NK-92 (cell line): ENCODE measurements around the gene CUEDC1.
"Not testable (repeated sequence)": the region's sequence is repeated elsewhere in the genome, so short reads cannot be mapped to it uniquely, and the experiment has no call there.

Experiments
- DNase-seq: peaks from one replicate; lab custom pipeline; 2025; ENCODE audit not compliant: unreplicated experiment; lab: John Stamatoyannopoulos, UW

The CUEDC1 gene

DNA sequence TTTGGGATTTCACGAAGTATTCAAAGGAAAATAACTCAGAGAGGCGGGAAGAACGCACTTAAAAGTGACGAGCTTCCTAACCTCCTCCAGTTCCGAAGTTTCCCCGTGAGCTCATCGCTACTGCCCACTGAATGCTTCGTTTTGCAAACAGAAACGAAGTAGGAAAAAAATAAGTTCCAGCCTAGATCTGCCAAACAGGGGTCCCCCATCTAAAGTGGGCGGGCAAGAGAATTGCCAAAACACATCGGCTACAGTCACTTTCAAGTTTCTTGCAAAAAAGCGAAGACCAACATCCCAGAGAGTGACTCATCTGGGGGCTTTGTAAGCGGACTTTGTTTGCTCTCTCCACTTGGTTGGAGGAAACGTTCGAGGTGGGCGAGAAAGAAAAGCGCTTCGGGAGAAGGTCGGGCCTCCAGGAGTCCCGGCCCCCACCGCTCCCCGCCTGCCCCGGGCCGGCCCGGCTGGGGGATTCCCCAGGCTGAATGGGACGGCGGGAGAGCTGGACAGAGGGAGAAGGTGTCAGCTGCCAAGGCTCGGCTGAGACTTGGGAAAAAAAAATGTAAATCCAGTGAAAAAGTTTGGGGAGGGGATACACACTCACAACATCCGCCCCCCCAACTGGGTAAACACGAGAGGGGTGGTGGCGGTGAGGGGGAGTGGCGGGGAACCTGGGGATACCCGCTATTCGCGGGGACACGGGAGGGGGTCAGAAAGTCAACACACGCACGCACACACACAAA, 31.8 kb upstream of the CUEDC1 start:
- no peak for DNase-seq

DNA sequence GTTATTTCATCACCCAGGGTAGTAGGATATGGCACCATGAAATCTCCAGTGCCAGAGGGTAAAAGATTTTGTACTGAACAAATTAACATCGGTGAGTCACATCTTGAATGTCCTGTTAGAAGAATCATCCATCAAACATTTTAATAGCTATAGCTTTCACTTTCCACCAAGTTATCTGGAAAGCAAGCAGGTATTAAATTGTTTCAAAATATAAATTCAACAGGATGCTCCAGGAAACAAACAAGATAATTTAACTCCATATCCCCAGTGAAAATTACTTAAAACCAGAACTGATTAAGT, 30.4 kb upstream of the CUEDC1 start:
- DNase-seq: no peak

DNA sequence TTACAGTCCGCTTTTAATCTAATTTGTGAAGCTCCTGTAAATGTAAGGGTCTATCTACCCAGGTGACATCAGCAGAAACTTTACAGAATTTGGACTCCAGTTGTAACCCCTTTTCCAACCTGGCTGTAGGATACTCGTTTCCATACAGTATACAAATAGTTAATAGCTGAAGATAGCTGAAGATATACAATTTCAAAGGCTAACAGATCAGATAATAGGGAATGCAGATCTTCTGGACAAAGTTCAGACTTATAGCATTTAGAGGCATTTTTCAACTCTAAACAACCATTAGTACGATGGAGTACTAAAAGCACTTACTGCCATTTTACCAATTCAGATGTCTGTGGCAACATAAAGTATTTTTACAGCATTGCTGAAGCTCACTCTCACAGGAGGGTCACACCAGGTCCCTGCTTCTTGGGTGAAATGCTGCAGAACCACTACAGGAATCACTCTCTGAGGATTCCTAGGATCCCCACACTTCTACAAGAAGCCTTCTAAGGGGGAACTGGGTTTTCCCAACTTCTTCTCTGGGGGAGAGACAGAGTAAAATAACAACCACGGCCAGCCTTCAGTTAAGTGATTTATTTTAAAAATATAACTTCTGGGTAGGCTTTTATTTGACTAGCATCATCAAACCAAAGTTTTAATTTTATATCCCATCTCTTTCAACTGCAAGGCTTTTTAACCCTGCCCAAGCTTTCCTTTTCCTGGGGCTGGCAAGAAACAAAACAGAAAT, 29.9 kb upstream of the CUEDC1 start:
- DNase-seq: no peak

DNA sequence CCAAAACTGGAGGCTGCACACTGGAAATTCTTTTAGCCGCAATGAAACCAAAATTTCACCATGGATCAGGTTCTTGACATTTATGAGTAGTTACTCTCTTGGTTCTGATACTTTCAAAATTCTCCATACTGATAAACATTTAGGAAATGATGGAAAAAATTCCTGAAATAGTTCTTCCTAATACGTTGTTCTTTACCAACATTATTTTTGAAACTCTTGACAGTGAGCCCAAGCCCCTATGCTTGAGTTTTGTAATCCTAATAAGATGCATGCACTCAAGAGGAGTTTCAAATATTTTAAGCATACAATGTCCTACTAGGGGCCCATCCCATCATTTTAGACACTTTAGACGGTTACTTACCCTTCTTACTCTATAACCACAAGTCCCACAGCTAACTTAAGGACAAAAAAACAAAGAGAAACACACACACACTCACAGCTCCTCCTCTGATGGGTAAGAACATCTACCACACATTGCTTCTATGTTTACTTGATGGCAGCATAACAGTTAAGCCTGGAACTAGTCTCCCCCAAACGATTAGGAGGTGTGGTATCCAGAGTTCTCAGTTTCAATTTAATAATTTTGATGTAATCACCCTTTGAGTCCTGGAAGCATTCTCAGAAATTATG, 29.2 kb upstream of the CUEDC1 start:
- no peak for DNase-seq

DNA sequence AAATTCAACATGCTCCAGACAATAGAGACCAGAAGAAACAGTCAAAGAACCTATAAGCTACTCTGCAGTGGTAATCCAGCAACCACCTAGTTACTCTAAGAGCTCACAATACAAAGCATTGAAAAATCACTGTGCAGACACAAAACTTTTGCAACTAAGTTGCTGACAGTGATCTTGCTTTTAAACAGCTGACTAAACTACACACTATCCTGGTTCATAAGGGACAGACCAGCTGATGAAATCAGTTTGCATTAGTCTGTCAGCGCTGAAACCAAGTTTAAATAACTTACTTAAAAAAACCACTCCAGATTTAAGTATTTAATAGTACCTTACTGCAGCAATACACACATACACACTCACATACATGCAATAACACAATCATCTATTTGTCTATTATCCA, 28.2 kb upstream of the CUEDC1 start:
- no peak for DNase-seq

DNA sequence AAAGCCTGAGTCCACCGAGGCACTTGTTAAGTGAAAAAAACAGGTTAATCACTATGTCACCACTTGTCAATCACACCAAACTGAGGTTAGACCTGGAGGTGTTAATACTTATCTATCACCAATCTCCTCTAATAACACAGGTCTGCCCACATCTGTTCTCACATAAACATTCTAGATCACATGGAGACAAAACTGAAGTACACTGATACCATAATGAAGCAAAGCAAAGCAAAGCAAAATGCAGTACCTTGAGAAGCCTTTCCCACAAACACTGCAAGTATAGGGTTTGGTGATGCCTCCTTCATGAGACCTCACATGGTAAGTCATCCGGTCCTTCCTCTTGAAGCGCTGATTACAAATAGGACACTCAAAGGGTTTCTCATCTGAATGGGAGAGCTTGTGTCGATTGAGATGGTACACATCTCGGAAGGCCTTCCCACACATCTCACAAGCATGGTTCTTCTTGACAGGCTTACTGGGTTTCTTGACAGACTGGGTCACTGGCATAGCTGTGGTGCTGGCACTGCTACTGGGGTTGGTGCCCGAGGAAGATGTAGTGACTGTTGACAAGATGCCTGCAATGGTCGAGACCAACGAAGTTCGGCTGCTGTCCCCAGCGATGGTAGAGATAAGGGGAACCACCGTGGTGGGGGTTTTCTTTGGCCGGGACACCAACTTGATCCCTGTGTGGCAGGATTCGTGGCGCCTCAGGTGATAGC, 27.4 kb upstream of the CUEDC1 start:
- DNase-seq: no peak

DNA sequence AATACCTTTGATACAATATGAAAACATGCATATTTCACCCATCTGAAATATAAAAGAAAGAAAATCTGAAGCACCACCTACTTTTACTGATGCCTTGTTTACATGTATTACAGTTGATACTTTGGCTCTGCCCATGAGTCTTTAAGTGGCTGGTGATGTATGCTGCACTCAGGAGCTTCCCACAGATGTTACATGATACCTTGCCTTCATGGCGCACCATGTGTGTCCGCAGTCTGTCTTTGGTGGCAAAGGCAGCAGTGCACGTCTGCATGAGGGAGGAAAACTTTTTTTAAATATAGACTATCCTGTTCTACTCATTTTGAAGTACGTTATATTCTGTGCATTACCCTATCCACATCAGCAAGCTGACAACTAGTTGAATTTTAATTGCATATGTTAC, 25.3 kb upstream of the CUEDC1 start:
- no peak for DNase-seq

DNA sequence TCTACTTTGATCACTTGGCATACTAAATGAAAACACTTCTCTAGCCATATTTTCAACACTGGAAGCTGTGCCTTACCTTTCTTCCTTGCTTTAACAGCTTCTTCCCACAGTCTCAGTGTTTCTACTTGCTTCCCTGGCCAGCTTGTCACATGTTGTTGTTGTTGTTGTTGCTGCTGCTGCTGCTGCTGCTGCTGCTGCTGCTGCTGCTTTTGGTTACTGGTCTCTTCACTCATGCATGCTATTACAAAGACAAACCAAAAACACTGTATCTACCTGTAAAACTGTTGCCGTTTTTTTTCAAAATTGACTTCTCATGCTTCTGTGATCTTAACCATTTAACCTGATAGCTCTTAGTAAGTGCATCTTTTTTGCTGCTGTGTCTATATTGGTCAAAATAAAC, 23.9 kb upstream of the CUEDC1 start:
- DNase-seq: no peak

DNA sequence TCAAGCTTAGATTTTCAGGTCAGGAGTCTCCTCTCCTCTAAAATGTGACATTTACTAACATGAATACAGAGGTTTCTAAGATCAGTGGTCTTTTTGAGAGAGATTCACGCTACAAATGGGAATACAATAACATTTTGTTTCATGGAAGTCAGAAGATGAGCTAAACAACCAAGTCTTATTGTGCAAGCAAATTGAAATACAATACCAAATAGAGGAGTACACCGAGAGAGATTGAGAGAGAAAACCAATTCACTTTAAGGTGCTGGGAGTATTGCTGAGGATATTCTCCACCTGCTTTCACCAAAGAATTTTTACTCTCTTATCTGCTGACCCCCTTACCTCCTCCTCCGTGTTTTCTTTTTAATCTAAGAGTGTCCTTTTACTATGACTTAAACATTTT, 21.4 kb upstream of the CUEDC1 start:
- no peak for DNase-seq

DNA sequence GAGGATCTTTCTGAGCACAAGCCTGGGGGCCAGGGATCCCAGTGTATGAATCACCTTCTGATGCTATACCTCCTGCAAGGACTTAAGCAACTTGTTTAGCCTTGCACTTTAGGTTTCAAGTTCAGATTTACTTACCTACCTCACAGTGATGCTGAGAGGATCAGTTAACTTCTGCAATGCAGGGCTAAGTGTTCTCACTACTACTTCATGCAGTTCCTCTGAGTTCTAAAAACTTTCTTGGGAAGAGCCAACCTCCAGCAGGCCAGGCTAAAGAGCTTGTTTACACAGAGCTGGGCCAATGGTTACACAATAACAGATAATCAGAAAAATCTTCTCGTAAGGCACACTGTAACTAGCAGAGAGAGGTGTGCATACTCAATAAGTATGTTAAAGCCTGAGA, 19.8 kb upstream of the CUEDC1 start:
- no peak for DNase-seq

DNA sequence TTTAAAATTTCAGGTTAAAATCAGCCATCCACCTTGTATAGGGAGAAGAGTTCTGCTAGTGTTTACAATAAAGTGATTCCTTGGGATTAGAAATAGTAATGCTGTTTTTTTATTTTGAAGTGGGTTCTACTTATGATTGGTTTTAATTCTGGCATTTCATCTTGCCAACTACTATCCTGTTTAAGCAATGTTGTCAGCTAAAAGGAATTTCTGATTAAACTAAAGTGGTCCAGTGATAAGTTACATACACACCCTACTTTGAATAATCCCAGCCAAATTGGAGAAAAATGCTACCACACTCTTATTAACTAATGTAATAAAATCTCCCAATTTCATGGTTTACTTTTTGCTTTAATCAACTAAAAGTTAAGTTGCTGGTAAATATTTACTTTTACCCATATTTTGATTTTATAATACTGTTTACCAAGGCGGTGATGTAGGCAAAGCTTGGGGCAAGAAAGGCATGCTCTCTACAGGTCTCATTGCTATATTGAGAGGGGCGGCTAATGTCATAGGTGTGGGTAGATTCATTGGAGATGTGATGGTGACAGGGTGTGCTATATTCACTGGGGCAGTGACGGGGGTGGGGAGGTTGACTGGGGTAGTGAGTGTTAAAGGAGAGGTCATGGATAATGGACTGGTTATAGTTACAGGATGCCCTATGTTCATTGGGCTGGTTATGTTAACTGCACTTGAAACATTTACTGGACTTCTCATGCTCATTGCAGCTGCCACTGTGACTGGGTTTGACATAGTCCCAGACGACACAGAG, 19.0 kb upstream of the CUEDC1 start:
- DNase-seq: not testable (repeated sequence)

DNA sequence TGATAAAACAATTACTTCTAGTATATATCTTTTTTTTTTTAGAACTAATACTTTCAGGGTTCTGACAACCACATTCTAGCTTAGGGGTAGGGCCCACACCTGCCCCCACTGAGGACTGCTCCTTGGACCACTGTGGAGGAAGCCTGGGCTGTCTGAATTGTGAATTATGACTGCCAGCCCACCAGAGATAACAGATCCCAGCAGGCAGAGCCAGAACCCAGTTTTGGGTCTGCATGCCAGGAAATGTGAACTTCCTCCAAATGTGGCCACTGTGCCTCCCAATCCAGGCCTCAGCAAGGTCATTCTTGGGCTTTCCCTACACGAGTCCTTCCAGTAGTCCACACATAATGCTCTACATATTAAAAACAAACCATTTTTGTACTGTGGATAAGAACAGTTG, 16.9 kb upstream of the CUEDC1 start:
- no peak for DNase-seq

DNA sequence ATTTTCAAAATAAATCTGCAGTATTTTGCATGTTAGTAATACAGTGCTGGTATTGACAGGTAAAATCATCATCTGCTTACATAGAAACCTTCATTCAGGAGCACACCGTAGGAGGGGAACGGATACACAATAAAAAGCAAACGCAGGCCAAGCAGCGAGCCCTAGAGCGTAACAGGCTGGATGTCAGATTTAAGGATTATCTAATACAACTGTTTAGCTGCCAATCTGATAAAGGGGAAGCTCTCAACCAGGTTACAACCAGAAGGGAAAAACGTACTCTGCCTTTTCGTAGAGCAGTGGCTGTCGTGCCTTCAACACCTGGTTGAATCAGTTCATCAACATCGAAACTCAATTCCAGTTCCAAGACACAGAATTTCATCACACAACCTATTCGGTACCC, 16.4 kb upstream of the CUEDC1 start:
- DNase-seq: no peak

DNA sequence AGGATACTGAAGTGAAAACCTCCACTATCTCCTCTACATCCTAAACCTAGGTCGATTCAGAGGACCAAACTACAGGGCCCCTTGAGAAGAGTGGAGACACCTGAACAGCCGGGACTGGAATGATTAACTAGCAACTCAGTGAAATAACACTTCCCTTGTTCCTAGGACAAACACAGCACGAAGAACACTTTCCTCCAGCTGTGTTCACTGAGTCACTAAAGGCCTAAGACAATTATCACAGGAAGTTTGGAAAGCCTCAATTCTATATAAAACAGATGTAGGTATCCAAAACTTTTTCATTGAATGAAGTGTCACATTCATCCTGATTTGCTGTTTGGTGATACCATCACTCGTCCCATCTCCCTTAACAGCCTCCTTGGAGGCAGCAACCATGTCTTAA, 15.5 kb upstream of the CUEDC1 start:
- no peak for DNase-seq

DNA sequence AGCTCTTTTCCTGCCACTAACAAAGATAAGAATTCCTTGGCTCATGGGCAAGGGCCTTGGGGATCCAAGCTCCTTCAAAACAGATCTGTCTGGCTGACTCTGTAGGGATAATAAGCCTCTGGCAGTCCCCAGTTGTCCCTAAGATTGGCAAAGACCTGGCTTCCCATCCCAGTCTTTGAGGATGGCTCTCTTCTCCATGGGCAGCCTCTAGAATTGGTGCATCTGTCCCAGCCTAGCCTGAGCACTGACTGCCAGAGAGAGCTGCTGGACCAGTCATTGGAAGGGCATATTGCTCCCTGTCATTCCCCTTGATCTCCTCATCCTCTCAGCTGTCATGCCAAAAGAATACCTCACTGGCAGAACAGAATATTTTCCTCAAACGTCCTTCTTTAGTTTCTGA, 13.2 kb upstream of the CUEDC1 start:
- no peak for DNase-seq

DNA sequence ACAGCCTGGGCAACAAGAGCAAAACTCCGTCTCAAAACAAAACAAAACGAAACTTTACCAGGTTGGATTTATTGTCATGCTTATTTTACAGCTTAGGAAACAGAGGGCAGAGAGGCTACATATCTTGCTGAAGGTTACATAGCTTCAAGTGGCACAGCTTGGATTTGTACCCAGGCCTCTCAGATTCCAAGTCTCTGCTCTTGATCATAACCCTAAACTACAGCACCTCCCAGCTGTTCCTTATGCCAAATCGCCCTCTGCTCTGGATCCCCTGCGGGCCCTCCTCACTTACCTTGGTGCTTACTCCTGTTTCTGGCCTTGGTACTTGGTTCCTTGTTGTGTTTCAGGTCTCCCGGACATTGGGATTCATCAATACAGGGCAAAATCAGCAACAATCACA, 11.7 kb upstream of the CUEDC1 start:
- no peak for DNase-seq

DNA sequence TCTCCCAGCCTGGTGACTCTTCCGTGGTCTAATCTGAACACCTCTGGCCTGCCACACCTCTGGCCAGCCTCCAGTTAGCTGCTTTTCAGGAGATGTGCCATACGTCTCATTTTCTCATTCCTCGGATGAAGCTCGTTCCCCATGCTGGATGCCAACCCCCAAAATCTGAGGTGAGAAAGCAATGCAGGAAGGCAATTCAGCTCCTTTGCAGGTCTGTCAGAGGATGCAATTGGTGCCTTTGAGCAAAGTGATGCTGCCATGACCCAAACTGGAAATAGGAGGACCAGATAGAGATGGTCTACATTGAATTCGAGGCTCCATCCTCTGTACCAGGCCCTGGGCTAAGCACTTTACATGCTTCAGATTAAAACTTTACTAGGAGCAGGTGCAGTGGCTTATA, 11.0 kb upstream of the CUEDC1 start:
- DNase-seq: no peak

DNA sequence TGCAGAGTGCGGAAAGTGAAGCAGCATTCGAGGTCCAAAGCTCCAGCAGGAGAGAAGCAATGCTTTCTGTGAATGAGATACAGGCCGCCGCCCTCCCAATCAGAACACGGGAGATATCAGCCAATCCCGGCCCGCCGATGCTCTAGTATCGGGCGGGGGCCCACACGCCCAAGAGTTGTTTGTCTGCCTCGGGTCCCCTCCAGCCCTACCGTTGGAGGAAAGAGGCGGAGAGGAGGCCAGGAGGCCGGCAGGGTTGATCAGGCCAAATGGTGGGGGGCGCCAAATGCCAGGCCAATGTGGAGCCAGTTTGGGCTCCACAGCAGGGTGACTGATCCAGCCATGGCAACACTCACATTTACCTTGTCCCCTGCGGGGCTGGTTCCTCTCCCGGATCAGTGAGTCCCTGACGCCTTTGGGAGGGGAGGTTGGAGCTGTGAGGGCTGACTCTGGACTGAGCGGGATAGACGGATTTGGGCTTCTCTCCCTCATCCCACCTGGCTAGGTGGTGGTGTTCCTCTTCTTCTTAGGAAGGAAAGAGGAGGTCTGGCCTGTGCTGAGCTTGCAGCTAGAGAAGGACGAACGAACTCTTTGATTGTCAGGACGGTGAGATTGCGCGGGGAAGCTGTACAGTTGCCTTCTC, 10.4 kb upstream of the CUEDC1 start:
- DNase-seq: no peak

DNA sequence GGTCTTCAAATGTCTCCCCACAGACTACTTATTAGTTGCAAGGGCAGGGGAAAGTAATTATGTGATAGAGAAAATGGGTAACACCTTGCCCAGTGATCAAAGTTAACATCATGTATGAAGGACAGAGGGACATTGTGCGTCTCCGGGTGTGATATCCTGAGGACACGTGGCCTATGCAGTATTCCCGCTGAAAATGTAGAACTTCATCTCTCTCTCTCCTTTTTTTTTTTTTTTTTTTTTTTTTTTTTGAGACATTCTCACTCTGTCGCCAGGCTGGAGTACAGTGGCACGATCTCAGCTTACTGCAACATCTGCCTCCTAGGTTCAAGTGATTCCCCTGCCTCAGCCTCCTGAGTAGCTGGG, 7.9 kb upstream of the CUEDC1 start:
- DNase-seq: no peak

DNA sequence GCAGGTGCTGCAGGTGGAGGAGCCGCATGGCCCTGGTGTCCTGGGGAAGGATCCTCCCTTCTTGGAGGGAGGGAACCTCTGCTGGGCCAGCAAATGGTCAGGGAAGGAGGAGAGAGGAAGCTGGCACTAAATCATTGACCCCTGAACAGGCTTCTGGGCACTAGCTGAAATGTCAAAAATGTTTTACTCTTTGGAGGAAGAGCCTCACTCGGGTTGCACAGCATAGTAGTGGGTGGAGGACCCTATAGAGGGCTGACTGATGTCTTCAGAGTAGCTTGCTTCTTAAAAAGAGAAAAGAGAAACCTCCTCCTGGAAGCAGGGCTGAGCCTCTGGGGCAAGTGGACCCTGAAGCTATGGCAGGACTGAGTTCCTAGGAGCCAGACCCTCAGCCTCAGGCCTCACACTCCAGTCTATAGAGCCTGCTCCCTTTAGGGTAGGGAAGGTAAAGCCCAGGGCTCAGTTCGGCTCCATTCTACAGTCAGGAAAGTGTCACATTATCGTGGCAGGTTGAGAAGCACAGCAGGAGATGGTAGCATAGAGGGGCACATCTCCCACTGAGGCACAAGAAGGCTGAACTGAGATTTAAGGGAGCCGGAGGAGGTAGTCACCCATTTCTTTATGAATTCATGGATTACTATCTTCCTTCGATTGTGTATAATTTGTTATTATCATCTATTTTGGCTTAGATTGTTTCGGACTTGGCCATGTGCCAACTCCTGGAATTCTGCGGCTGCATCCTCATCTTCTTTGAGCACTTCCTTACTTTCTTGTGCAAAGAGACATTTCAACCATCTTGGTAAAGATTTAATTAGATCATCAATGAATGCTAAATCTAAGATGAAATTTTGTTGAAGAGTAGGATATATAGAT, 7.3 kb upstream of the CUEDC1 start:
- no peak for DNase-seq
